NCI-H446 treated with DMSO at 0.1 percent for 48 hours (cell line): ENCODE data around the gene TRDMT1.

Source experiments
- DNase-seq: peaks from one replicate; lab custom pipeline; 2025; lab: John Stamatoyannopoulos, UW

The TRDMT1 gene, protein sequence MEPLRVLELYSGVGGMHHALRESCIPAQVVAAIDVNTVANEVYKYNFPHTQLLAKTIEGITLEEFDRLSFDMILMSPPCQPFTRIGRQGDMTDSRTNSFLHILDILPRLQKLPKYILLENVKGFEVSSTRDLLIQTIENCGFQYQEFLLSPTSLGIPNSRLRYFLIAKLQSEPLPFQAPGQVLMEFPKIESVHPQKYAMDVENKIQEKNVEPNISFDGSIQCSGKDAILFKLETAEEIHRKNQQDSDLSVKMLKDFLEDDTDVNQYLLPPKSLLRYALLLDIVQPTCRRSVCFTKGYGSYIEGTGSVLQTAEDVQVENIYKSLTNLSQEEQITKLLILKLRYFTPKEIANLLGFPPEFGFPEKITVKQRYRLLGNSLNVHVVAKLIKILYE

DNA sequence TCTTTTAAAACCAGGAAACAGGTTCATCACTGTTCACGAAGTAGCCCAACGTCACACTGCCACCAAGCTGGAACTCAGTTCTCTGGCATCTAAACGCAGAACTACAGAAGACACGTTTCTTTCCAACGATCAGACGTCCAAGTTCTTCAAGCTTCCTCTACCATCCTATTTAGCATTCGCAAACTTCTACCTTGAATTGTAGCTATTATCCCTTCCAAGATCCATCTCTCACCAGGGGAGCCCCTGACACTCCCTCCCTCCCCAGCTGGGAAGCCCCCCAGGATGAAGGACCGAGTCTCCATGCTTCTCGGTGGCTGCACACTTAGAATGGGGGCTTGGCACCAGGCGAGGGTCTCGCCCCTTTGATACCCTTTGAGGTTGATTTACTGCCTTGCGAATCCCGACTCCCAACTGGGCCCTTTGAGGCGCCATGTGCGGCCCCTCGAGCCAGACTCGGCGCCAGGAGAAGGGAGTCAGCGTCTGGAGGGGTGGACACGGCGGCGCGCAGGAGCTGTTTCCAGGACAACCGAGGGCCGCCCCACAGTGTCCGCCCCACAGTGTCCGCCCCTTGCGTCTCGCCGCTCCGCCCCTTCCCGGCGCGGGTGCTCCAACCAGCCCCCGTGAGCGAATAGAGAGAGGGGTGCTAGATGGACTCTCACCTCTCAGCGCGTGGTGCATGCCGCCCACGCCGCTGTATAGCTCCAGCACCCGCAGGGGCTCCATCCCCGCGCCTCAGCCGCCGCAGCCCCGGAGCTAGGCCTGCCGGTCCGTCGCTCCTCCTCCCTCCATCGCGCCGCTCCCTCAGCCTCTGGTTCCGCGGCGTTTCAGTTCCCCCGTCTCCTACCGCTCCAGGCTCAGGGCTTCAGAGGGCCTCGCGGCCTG, at the start of gene TRDMT1:
TRDMT1 (minus strand) TSS at position 761 of the 882 bp plus-strand sequence; CDS start at position 723, 38 bp downstream.
- DNase-seq: peak; percentile 82

DNA sequence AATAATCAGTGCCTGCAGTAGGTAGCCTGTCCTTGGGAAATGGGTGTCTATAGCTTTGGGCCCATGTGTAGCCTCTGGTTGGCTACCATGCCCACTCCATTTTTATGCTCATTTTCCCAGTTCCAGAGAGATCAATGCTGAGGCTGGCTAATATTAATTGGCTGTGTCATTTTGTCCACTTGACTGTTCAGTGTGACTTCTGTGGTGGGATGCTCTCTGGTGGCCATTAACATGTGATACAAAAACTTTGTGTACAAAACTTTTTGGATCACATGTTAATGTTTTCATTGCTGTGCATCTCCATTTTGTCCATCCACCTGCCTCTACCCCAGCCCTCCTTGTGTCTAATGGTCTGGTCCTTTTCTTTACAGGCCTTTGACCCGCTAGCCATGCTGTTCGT, 49.3 kb upstream of the TRDMT1 start:
- no peak for DNase-seq

DNA sequence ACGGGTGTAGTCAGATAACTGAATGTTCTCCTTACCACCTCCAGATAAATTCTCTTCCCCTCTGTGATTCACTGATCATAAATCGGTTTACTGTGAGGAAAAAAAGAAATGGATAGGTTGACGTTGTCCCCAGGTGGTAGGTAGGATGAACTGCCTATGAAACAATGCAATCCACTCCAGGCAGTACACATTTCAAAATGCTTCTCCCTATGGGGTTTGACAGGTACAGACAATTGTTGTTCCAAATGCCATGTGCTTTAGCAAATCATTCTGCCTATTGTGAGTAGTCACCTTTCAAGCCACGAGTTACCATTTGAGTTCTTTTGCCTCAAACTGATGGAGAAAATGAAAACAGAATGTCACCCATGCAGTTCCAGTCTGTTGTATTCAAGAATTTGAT, 48.3 kb upstream of the TRDMT1 start:
- DNase-seq: no peak

DNA sequence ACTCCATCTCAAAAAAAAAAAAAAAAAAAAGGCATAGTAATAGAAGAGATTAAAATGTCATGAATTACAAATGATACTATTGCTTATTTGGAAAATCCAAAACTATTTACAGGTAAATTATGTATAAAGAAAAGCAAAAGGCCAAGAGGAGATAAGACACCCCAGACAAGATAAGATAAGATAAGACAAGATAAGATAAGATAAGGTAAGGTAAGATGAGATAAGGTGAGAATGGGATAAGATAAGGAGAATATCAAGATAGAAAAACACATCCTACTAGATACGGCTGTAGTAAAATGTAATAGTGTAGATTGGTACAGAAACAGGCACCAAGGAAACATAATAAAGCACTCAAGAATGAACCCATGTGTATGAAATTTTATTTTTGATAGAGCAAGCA, 47.5 kb upstream of the TRDMT1 start:
- DNase-seq: no peak

DNA sequence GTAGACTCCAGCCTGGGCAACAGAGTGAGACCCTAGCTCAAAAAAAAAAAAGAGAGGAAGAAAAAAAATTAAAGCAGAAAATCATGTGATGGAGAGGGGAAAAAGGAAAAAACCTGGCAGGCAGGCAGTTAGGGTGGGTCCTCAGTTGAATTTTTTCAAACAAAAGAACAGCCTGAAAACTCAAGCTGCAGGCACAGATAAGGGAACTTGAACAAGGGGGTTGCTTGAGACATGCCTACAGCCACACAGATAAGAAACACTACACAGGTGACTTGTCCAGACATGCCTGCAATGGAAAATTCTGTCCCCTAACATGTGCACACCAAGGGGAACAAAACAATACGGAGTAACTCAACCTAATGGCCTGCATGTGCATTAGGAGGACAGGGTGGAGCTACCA, 45.7 kb upstream of the TRDMT1 start:
- no peak for DNase-seq

DNA sequence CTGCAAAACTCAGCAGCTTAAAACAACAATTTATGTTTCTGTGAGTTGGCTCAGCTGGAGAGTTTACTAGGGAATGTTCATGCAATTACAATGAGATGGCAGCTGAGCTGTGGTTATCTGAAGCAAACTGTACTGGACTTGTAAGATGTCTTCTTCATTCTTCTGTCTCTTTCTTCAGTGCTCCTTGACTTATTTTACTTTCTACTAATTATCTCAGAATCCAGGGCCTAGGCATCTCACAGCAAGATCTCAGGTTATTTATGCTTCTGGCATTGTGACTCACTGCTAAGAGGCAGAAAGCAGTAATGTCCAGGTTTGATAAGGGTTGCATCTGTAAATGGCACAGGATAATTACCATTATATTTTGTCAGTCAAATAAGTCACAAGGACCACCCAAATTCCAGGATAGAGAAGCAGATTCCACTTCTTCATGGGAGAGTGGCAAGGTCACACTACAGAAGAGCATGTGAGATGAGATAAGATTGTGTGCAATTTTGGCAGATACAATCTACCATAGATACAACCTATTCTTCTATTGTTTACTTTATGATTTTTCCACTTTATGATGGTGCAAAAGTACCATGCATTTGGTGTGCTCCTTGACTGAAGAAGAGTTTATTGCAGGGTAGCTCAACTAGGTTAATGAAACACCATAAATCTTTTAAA, 43.4 kb upstream of the TRDMT1 start:
- no peak for DNase-seq

DNA sequence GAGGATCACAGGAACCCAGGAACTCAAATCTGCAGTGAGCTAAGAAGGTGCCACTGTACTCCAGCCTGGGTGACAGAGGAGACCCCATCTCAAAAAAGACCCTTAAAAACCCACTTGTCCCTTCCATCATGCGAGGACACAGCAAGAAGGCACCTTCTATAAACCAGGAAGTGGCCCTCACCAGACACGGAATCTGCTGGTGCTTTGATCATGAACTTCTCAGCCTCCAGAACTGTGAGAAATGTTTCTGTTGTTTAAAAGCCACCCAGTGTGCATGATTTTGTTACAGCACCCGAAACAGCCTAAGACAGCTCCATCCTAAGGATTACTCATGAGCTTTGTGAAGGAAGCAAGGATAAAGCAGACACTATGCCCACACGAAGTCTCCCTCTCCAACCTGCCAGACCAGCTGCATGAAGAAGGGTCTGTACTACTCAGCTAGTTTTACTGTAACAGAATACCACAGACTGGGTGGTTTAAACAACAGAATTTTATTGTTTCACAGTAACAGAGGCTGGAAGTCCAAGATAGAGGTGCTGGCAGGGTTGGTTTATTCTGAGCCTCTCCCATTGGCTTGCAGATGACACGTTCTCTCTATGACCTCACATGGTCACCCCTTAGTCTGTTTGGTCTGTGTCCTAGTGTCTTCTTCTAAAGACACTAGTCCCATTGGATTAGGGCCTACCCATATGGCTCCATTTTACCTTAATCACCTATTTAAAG, 40.3 kb upstream of the TRDMT1 start:
- DNase-seq: no peak

DNA sequence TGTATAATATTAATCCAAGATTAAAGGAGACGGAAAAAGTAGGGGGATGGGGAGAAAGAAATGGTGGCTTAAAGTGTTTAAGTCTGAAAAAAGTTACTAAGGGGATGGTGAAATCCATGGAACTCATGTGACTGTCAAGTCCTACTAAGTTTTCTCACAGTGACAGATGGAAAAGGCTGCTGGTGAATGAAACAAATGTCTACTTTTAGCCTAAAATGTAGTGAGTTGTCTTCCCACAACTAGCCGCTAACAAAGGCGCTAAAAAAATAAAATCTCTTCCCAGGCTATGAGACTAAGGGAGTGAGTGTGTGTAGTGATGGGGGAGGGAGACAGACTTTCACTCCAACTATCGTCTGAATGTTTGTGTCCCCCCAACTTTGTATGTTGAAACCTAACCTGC, 39.1 kb upstream of the TRDMT1 start:
- DNase-seq: no peak

DNA sequence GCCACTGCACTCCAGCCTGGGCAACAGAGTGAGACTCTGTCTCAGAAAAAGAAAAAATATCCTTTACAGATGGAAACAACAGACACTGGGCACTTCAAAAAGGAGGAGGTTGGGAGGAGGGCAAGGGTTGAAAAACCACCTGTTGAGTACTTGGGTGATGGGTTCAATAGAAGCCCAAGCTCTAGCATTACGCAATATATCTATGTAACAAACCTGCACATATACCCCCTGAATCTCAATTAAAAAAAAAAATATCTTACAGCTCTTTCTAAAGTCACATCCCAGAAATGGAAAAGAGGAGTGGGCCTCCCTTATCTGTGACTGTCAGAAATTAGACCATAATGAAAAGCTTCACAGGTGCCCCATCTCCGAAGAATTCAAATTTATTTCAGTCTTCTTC, 38.6 kb upstream of the TRDMT1 start:
- no peak for DNase-seq

DNA sequence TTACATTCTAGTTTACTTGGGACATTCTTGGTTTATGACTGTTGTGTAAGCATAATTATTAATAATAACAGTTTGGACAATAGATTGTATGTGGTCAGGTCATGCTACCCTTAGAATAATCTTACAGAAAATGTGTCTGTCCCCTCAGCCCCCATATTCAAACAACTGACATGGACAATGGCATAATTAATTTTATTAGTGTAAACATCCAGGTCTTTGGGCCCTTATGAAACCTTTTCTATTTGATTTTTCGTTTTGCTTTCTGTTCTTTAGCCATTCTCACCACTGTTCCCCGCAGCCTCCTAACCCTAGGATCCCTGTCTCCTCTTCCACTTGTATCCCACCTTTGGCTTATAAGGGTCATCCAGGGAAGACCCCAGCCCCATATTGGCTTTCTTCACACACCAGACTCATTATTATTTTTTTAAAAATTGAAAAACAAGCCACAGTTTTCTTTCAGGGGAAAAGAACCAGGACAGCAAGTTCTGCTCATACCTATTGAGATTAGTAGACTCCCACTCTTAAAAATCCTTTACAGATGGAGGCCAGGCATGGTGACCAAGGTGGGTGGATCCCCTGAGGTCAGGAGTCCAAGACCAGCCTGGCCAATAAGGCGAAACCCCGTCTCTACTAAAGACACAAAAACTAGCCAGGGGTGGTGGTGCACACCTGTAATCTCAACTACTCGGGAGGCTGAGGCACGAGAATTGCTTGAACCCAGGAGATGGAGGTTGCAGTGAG, 38.0 kb upstream of the TRDMT1 start:
- DNase-seq: no peak

DNA sequence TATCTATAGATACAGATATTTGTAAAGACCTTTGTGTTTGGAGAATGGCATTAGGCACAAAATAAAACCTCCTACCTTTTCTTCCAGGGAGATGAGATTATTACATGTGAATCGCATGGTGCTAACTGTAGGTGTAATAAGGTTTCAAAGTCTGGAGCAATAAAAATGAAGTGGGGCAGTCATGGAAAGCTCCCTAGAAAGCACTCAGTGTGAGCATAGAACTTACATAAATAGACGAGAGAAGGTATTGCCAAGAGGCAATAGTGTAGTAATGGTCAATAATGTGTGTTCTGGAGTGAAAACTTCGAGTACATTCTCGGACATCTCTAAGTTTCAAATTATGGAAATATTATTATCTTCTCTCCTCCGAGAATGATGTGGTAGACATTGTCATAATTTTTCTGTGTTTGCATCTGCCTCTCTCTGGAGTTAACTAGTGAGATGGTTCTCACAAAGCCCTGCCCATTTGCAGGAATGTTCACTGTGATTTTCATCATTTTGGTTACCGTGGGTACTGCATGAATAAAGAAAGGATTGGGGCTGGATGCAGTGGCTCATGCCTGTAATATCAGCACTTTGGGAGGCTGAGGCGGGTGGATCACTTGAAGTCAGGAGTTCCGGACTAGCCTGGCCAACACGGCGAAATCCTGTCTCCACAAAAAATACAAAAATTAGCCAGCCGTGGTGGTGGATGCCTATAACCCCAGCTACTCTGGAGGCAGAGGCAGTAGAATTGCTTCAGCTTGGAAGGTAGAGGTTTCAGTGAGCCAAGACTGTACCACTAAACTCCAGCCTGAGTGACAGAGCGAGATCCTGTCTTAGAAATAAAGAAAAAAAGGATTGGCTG, 37.2 kb upstream of the TRDMT1 start:
- no peak for DNase-seq

DNA sequence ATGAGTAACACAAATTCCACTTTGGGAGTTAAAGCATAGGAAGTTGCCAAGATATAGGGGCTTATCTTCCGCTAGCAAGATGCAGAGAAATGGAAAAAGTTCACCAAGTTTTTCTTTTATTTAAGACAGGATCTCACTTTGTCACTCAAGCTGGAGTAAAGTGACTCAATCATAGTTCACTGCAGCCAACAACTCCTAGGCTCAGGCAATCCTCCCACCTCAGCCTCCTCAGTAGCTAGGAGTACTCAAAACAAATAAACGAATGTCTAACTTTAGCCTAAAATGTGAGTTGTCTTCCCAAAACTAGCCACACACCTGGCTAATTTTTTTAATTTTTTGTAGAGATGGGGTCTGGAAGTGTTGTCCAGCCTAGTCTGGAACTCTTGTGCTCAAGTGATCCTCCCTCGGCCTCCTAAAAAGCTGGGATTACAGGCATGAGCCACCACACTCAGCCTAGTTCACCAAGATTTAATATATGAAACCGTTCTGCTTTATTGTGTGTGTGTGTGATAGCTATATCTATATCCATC, 36.5 kb upstream of the TRDMT1 start:
- no peak for DNase-seq

DNA sequence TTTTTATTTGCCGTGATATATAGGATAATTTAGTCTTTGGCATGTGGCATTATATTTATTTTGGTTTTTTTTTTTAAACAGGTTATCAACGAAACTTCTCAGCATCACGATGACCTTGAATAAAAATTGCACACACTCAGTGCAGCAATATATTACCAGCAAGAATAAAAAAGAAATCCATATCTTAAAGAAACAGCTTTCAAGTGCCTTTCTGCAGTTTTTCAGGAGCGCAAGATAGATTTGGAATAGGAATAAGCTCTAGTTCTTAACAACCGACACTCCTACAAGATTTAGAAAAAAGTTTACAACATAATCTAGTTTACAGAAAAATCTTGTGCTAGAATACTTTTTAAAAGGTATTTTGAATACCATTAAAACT, 35.7 kb upstream of the TRDMT1 start:
- DNase-seq: no peak

DNA sequence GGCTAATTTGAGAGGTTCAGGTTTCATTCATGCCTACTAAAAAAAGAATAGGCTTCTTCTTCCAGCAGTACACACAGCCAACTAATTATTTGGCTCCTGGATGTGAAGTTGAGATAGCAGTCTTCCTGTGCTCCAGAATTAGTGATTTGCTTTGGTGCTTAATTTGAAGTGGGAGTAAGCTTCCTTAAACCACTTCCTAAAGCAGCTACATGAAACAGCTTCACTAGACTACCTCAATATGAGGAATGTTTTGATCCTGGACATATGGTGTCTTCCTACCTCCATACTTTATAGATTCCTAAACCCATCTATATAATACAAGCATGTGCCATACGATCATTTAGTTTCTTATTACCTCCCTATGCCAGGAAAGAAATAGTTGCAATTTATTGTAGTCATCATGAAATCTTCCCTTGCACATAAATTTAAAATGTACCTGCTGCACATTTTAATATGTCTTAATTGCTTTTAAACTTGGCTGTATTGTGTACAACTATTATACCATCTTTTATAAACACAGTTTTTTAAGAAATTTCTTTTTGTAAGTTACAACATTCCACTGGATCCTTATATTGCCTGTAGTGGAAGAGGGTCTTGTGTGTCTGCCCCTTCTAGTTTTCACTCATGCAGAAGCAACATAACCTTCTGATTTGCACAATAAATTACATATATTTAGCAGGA, 35.1 kb upstream of the TRDMT1 start:
- DNase-seq: no peak

DNA sequence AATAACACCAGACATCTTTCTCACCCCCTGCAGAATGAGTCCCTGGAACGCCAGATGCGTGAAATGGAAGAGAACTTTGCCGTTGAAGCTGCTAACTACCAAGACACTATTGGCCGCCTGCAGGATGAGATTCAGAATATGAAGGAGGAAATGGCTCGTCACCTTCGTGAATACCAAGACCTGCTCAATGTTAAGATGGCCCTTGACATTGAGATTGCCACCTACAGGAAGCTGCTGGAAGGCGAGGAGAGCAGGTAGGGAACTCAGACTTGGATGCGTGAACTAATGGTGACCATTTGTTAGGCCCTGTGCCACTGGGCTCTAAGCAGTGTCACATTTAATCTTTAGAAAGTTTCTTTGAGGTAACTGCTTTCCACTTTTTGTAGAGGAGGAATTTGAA, 33.7 kb upstream of the TRDMT1 start:
- no peak for DNase-seq

DNA sequence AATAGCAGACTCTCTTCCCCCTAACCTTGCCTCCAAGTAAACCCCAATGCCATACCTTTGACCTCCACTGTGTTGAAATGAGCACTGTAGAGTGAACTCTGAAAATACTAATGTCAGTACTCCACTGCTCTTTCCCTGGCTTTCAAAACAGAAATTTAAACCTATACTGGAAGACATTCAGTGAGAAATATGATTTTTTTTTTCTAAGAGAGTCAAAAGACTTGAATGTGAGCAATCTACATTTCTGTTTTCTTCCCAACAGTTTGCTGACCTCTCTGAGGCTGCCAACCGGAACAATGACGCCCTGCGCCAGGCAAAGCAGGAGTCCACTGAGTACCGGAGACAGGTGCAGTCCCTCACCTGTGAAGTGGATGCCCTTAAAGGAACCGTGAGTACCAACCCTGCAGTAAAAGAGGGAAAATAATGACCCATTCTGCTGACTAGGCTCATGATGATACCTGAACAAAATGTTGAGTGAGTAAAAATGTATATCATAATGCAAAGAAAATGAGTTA, 33.0 kb upstream of the TRDMT1 start:
- DNase-seq: no peak

DNA sequence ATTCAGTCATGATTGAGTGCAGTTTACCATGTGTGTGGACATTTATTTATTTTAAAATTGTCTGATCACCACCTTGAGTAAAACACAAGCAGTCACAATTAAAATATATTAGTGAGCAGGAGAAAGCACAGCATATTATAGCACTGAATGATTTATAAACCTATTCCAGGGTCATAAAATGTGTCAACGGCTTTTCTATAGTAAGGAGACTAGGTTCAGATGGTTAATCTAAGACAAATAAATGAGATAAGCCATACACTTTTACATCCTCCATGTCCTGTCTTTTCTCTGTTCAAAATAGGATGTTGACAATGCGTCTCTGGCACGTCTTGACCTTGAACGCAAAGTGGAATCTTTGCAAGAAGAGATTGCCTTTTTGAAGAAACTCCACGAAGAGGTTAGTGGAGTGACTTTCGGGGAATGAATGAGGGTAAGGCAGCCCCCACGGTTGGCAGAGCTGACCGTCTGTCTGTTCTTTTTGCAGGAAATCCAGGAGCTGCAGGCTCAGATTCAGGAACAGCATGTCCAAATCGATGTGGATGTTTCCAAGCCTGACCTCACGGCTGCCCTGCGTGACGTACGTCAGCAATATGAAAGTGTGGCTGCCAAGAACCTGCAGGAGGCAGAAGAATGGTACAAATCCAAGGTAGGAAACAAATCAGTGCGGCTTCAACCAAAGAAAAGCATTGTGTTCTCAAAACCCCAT, 32.0 kb upstream of the TRDMT1 start:
- DNase-seq: no peak

DNA sequence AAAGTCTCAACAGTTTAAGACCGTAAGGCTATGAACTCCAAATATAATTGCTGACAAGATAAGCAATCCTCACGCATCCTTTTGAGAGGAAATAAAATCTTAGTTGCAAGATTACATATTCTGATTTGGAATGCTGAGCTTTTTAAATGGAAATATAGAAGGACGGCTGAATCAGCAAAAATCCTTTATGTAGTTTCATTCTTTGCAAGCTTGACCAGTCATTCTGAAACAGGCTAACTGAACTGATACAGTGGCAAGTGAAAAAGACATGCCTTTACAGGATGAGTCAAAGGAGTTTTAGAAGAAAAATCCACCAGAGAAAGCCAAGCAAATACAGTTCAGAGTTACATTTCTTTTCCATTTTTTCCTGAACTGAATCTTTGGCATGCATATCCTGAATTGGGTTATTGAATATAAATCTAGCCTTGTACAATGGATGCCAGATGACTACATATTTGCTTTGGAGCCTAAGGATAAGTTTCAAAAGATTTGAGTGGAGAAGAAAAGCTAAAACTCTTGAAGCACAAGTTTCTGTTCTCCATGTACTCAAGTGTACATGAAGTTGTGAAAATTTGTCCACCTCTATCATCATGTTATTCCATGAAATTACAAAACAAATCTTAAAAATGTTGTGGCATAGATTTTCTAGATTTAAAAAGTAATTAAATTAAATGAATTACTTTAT, 30.9 kb upstream of the TRDMT1 start:
- no peak for DNase-seq
